Amniotic stem cell (primary cell): ENCODE measurements around the gene C10orf90.

Experiments
- DNase-seq: peaks from one replicate; lab custom pipeline; 2025; lab: John Stamatoyannopoulos, UW

Gene C10orf90

GRCh38 chr10:126538439-126539135 lies 131.9 kb downstream of the C10orf90 start:
- no peak for DNase-seq

GRCh38 chr10:126536656-126537055 lies 133.8 kb downstream of the C10orf90 start:
- DNase-seq = no peak

DNA sequence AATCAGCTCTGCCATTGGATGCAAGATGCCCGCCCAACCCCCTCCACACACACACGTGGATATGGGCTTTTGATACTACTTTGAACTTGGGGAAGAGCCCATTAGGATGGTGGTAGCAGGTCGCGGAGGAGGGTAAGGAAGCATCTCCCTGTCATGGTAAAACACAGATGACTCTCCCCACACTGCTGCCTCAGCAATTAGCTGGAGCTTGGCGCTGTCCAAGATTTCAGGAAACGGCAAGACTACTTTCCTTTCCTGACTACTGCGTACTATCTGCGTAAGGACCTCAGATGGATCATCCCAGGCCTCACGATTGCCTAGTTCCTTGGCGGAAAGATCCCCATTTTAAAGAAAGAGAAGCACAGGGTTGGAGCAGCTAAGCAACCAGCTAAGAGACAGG lies 134.3 kb downstream of the C10orf90 start:
- no peak for DNase-seq

DNA sequence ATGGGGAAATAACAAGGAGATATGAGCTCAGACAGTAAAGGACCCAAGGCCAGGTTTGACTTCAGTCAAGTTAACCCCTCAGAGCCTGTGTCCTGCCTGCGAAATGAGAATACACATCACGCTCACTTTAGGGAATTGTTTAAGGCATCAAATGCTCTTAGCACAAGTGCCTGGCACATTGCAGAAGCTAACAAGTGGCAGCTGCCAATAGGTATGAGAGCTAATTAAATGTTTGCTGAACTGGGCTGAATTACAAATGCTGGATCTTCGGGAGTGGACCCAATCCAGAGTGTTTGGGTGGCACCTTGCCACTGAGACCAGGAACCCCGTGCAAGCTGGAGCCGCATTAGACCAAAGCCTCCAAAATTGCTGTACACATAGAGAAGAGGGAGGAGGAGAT lies 136.8 kb downstream of the C10orf90 start:
- DNase-seq = no peak

DNA sequence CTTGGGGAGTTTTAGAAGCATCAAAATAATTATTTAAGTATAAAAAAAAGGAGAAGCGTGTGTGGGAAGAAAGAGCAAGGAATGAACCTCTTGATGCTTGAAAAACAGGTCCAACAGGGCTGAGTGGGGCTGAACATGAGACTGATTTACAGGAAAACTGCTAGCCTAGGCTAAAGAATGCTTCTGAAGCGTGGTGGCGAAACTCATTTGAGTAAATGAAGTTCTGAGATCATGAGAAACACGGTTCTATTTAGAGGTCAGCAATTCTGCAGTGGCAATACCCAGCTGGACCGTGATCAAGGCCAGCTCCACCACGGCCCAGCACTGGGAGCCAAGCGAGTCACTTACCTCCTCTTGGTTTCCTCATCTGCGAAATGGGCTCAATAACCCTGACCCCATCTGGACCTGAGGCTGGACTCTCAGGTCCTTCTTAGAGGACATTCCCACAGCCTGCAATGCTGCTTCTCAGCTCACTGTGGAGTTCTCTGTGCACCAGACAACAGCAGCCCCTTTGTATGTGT lies 142.1 kb downstream of the C10orf90 start:
- DNase-seq = no peak

- DNase-seq = no peak
These were observed 142.7 kb downstream of the C10orf90 start for GRCh38 chr10:126527645-126528314.

GRCh38 chr10:126525326-126525725 lies 145.2 kb downstream of the C10orf90 start:
- no peak for DNase-seq

- no peak for DNase-seq
These were observed 146.0 kb downstream of the C10orf90 start for GRCh38 chr10:126524526-126524925.

DNA sequence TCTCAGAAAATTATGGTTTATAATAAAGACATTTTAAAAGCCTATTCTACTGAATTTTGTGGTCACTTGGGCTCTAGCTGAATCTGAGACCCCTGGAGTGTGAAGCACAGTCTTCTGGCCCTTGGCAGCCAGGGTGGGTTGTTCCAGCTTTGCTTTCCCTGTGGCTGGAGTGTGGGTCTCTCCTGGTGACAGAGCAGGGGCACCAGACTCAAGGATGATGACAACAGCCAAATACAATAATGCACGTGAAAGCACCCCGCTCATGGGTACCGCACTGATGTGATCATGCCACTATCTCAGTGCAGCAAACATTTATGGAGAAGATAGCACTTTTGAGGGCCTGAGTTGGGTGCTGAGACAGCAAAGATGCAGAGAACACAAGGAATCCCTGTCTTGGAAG lies 147.4 kb downstream of the C10orf90 start:
- no peak for DNase-seq

- no peak for DNase-seq
These were observed 149.1 kb downstream of the C10orf90 start for GRCh38 chr10:126521399-126521798.

DNA sequence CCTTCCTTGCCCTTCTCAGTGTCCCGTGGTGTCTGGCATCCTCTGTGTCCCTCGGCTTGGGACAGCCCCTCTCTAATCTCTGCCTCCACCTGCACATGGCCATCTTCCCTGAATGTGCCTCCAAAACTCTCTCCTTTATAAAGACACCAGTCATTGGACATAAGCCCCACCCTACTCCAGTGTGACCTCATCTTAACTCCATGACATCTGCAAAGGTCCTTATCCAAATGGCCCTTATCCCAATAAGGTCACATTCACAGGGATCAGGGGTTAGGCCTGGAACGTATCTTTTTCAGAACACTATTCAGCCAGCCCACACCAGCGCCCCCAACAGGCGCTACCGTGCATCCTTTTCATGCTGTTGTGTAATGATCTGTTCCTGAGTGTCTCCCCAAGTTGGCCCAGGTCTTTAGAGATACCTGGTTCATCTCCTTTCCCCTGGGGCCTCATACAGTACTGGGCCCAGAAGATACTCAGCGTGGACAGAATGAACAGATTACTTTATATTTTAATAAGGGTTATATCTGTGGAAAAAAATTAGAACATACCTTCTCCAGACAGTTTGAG lies 149.7 kb downstream of the C10orf90 start:
- no peak for DNase-seq

- DNase-seq = no peak
These were observed 150.5 kb downstream of the C10orf90 start for GRCh38 chr10:126519992-126520391.

GRCh38 chr10:126519185-126519584 lies 151.3 kb downstream of the C10orf90 start:
- DNase-seq = no peak

GRCh38 chr10:126518218-126519080 lies 152.0 kb downstream of the C10orf90 start:
- no peak for DNase-seq

DNA sequence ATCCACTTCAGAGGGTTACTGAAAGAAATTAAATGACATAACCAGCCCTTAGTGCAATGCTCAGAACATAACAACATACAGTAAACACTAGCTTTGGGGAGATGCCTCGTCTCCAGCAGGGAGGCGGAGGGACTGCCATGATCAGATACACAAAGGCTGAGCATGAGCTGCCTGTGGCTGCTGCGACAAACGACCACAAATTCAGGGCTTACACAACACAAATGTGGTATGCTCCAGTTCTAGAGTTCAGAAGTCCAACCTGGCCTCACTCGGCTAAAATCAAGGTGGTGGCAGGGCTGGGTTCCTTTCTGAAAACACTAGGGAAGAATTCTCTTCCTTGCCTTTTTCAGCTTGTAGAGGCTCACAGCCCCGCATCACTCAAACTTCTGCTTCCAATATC lies 154.0 kb downstream of the C10orf90 start:
- no peak for DNase-seq

DNA sequence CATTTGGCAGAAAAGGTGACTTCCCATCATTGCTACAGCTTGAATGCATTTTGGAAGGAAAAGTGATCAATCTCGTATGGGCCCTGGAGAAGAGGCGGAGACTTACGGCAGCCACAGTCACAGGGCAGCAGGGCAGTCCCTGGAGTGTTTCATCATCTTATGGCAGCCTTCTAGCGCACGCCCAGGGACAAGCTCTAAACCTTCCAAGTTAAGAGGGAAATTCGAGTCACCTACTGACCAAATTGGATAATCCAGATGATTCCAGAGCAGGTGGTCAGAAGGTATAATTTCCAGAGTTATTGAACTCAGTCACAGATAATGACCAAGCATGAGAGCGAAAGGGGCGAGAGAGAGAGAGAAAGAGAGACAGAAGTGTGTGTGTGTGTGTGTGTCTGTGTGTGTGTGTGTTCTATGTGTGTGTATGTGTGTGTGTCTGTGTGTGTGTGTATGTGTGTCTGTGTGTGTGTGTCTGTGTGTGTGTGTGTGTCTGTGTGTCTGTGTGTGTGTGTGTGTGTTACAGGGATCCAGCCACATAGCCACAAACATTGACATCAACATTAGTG lies 158.5 kb downstream of the C10orf90 start:
- DNase-seq = no peak

GRCh38 chr10:126509182-126509581 lies 161.3 kb downstream of the C10orf90 start:
- DNase-seq = no peak

DNA sequence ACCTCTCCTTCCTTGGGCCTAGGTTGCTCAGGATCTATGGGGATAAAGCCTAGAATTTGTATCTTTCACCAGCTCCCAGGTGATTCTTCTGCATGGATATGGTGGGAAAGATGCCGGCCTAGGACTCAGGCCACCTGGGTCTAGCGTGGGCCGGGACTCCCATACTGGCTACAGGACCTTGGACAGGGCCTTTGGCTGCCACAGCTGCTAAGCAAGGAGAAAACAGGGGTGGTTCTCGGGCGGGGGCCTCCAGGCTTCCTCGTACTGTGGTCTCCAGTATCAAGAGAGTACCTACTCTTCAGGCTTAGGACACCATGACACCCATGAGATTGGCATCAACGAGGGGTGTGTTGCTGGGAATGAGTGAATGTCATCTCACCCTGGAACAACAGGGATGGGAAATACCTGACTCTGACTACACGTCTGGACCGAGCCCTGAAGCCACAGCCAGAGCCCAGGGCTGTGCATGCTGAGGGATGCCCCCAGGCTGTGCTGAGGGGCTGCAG lies 161.9 kb downstream of the C10orf90 start:
- no peak for DNase-seq

DNA sequence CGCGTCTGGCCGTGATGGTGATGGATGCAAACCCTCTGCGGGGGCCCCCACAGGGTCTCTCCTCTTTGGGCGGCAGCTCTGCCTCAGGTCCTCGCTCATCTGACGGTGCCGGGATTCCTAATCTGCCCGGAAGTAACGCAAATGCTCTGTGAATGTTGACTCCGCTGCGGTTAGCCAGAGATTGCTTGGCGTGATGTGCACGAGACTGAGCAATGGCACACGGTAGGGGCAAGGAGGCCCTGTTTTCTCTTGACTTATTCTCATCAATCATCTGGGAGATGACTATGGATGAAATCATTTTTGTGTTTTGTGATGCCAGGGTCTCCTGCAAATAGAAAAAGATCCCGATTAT lies 165.8 kb downstream of the C10orf90 start:
- no peak for DNase-seq

DNA sequence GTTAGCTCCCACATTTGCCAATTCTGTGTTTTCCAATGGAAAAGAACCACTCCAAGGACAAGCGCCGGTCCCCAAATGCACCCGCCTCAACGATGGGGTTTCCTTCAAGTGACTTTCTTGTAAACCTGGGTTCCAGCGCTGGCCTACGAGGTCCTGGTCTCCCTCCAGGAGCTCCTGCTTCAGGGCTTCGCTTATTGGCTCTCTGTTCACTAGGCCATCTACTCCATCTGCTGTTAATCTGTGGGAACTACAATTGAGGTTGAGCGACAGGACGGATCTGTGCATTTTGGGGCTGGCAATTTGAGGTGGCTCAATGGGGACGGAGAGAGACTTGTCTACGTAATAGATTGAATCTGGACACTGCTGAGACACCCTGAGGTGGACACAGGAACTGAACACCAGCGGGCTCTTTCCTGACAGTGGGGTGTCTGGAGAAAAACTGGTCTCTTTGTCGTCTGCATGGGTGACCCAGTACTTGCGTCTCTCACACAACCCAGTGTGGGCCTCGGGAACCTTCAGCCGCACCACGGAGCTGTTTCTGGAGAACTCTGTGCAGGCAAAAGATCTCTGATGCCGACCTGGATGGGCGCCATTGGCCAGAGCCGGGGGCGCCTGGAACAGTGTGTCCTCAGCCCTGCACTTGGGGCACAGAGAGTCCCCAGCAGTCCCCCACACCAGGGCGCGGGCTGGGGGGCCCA lies 166.3 kb downstream of the C10orf90 start:
- DNase-seq = no peak

- DNase-seq = no peak
These were observed 167.0 kb downstream of the C10orf90 start for GRCh38 chr10:126503392-126504062.
